Neural progenitor cell (in vitro differentiated cells): ENCODE data around the gene TUBG2. TPM values are rescaled to one million over a fixed set of nuclear protein-coding genes. Genes with fewer than 3 reads are reported as not detected.

Experiments used
- DNase-seq: peaks from one replicate; pipeline ENCODE4 v3.0.0-alpha.2; 2016; ENCODE audit warnings: low spot score
- H2AFZ ChIP-seq: fragments of 200-600 bp; sonication (generic); replicated peaks from 2 replicates; pipeline ENCODE4 v1.6.1; 2016; ENCODE audit warnings: antibody characterized with exemption
- H3F3A ChIP-seq: fragments of 200-600 bp; sonication (generic); 2 replicates; pipeline ENCODE4 v1.6.1; 2016; ENCODE audit warnings: antibody characterized with exemption, low read depth
- H3K27ac ChIP-seq: fragments of 200-600 bp; sonication (generic); 2 replicates; pipeline ENCODE4 v1.5.1; 2016; ENCODE audit warnings: mild to moderate bottlenecking
- H3K27me3 ChIP-seq: fragments of 200-600 bp; sonication (generic); 2 replicates; pipeline ENCODE4 v1.6.1; 2016; ENCODE audit warnings: mild to moderate bottlenecking, moderate library complexity
- H3K36me3 ChIP-seq: fragments of 200-600 bp; sonication (generic); 2 replicates; pipeline ENCODE4 v1.5.1; 2016
- H3K4me1 ChIP-seq: fragments of 200-600 bp; sonication (generic); 2 replicates; pipeline ENCODE4 v1.6.1; 2016; ENCODE audit warnings: mixed run types
- H3K4me2 ChIP-seq: fragments of 200-600 bp; sonication (generic); 2 replicates; pipeline ENCODE4 v1.6.1; 2016
- H3K4me3 ChIP-seq: fragments of 200-600 bp; sonication (generic); 2 replicates; pipeline ENCODE4 v1.5.1; 2016
- H3K79me2 ChIP-seq: fragments of 200-600 bp; sonication (generic); 2 replicates; pipeline ENCODE4 v1.6.1; 2016; ENCODE audit warnings: low read depth
- H3K9ac ChIP-seq: fragments of 200-600 bp; sonication (generic); 2 replicates; pipeline ENCODE4 v1.6.1; 2016
- H3K9me3 ChIP-seq: fragments of 200-600 bp; sonication (generic); 2 replicates; pipeline ENCODE4 v1.5.1; 2016; ENCODE audit warnings: low read depth
- H4K20me1 ChIP-seq: fragments of 200-600 bp; sonication (generic); 2 replicates; pipeline ENCODE4 v1.6.1; 2016; ENCODE audit warnings: low read depth
- H3K27ac Mint-ChIP-seq: 3 replicates; pipeline ENCODE4 v1.8.0; 2021; ENCODE audit warnings: mixed read lengths
- H3K27me3 Mint-ChIP-seq: 2 replicates; pipeline ENCODE4 v1.8.0; 2022; ENCODE audit warnings: low read depth, mild to moderate bottlenecking, inconsistent platforms, moderate library complexity, mixed read lengths; ENCODE audit not compliant: insufficient read depth
- H3K36me3 Mint-ChIP-seq: 3 replicates; pipeline ENCODE4 v1.8.0; 2021; ENCODE audit warnings: mixed read lengths
- H3K4me1 Mint-ChIP-seq: 3 replicates; pipeline ENCODE4 v1.8.0; 2021; ENCODE audit warnings: mixed read lengths
- H3K4me3 Mint-ChIP-seq: 3 replicates; pipeline ENCODE4 v1.8.0; 2021; ENCODE audit warnings: mild to moderate bottlenecking, moderate library complexity, mixed read lengths
- H3K9me3 Mint-ChIP-seq: 3 replicates; pipeline ENCODE4 v1.8.0; 2020; ENCODE audit warnings: mixed read lengths
- EZH2 ChIP-seq: fragments of 200-600 bp; sonication (generic); IDR thresholded peaks from 2 replicates; pipeline ENCODE4 v1.6.1; 2017; ENCODE audit warnings: antibody characterized with exemption, mild to moderate bottlenecking, moderate library complexity
- EZH2phosphoT487 ChIP-seq: fragments of 200-600 bp; sonication (generic); IDR thresholded peaks from 2 replicates; pipeline ENCODE4 v1.6.1; 2017; ENCODE audit warnings: antibody characterized with exemption
- total RNA-seq: library from RNA; depleted of rRNA; stranded (reverse); fragments of >200 nt; gene quantifications from 2 replicates; pipeline ENCODE4 v1.2.3, GENCODE V29; 2015; ENCODE audit warnings: low replicate concordance
- TF ChIP-seq, protein P1 (sequence below): fragments of 200-600 bp; sonication (generic); IDR thresholded peaks from 2 replicates; pipeline ENCODE4 v1.5.1; 2017; ENCODE audit warnings: antibody characterized with exemption, mild to moderate bottlenecking

The TUBG2 gene
- total RNA-seq, 1 donor from 2014 or later: 12.8 TPM

DNA sequence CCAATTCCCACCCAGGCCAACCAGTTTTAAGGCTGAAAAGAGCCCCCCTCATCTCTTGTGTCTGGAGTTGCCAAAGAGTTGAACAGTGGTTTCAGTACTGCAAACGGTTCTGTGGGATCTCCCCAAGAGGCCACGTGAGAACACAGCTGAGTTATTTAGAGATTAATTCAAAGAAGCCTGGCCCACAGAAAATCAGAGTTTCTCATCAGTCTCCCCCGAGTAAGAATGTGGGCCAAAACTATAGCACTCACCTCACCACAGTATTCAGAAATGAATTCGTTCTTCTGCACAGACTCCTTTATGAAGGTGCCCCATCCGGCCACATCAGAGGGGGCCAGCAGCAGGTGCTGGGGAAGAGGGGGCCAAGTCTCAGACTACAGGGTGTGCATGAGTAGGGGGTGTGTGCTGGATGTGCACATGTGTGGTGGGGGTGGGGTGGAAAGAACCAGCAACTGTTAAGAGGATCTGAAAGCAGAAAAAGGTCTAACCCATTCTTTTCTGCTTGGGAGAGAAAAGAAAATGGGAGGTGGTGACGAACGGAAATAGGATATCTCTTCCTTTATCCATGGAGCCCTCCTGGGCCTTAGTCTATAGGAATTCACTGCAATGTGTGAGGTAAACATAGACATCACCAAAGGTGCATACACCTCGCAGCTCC lies 45.9 kb downstream of the TUBG2 start:
- no peak overlapping the region for H3K4me3 Mint-ChIP-seq

DNA sequence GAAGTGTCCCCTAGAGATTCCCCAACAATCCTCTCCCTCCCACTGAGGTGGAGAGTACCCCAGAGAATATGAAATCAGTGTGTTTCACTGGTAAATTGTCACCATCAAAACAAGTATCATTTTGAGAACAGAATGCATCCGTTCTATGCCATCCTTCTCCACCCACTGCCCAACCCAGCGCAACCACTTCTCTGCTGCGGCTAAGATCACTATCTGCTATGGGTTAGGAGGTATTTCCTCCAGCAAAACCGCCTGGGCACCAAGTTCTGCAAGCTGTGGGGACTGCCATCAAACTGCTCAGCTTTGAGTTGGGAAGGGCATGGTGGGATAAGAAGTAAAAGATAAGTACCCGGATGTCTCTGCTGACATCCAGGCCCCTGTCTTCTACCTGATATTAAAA lies 47.6 kb downstream of the TUBG2 start:
- TF ChIP-seq, protein P1, sequence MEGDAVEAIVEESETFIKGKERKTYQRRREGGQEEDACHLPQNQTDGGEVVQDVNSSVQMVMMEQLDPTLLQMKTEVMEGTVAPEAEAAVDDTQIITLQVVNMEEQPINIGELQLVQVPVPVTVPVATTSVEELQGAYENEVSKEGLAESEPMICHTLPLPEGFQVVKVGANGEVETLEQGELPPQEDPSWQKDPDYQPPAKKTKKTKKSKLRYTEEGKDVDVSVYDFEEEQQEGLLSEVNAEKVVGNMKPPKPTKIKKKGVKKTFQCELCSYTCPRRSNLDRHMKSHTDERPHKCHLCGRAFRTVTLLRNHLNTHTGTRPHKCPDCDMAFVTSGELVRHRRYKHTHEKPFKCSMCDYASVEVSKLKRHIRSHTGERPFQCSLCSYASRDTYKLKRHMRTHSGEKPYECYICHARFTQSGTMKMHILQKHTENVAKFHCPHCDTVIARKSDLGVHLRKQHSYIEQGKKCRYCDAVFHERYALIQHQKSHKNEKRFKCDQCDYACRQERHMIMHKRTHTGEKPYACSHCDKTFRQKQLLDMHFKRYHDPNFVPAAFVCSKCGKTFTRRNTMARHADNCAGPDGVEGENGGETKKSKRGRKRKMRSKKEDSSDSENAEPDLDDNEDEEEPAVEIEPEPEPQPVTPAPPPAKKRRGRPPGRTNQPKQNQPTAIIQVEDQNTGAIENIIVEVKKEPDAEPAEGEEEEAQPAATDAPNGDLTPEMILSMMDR: no peak
- no peak for TF ChIP-seq EZH2phosphoT487
- TF ChIP-seq EZH2: no peak
- no peaks in the 10 kb centered on the region for H3K9me3 ChIP-seq
- H4K20me1 ChIP-seq: no peaks in the 10 kb centered on the region
- peaks cover 2% of the 10 kb centered on the region for H3F3A ChIP-seq
- Mint-ChIP-seq H3K9me3 (no peaks in the 10 kb centered on the region), H3K27me3 (peaks cover 6% of the 10 kb centered on the region), H3K27ac (no peak overlapping the region), H3K4me3 (no peak overlapping the region), H3K36me3 (peaks cover 33% of the 10 kb centered on the region), H3K4me1 (no peaks in the 10 kb centered on the region)
- no peak for DNase-seq
- H3K9ac ChIP-seq: no peak overlapping the region
- no peaks in the 10 kb centered on the region for H3K36me3 ChIP-seq
- H3K27me3 ChIP-seq: no peaks in the 10 kb centered on the region
- H2AFZ ChIP-seq: no peak overlapping the region
- no peak overlapping the region for H3K27ac ChIP-seq
- no peak overlapping the region for H3K4me3 ChIP-seq
- H3K4me1 ChIP-seq: no peaks in the 10 kb centered on the region
- no peaks in the 10 kb centered on the region for H3K79me2 ChIP-seq
- no peak overlapping the region for H3K4me2 ChIP-seq

More for the DNA sequence above, 45.9 kb downstream of the TUBG2 start:
- Histone ChIP-seq H2AFZ (no peak overlapping the region), H3K36me3 (no peaks in the 10 kb centered on the region), H3K4me3 (no peak overlapping the region), H3K27me3 (no peaks in the 10 kb centered on the region), H3K9me3 (no peaks in the 10 kb centered on the region), H3K9ac (no peak overlapping the region), H3K4me2 (no peak overlapping the region), H3K27ac (no peak overlapping the region), H3K79me2 (no peaks in the 10 kb centered on the region), H3F3A (peaks cover 4% of the 10 kb centered on the region), H4K20me1 (no peaks in the 10 kb centered on the region), H3K4me1 (peaks cover 8% of the 10 kb centered on the region)
- peaks cover 35% of the 10 kb centered on the region for H3K36me3 Mint-ChIP-seq
- peaks cover 4% of the 10 kb centered on the region for H3K27me3 Mint-ChIP-seq
- H3K9me3 Mint-ChIP-seq: no peaks in the 10 kb centered on the region
- no peak for DNase-seq
- peaks cover 3% of the 10 kb centered on the region for H3K4me1 Mint-ChIP-seq
- H3K27ac Mint-ChIP-seq: no peak overlapping the region
- TF ChIP-seq, protein P1: no peak
- TF ChIP-seq EZH2phosphoT487: no peak
- TF ChIP-seq EZH2: no peak

DNA sequence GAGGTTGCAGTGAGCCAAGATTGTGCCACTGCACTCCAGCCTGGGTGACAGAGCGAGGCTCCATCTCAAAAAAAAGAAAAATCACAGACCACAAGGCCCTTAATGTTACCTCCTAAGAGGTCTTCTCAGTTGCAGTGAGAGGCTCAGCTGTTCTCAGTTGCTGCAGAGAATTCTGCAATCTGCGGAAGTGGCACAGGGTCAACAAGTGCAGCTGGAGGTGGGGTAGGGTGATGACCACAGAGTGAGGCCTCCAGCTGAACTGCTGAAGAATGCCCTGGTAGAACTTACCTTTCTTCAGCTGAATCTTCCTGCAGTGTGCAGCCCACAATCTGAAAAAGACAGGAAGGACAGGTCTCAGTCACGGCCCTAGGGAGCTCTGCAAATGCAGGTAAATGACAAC lies 49.5 kb downstream of the TUBG2 start:
- Mint-ChIP-seq H3K4me3 (no peak overlapping the region), H3K27ac (no peak overlapping the region), H3K36me3 (peaks cover 30% of the 10 kb centered on the region), H3K4me1 (no peaks in the 10 kb centered on the region), H3K27me3 (peaks cover 2% of the 10 kb centered on the region), H3K9me3 (no peaks in the 10 kb centered on the region)
- no peaks in the 10 kb centered on the region for H4K20me1 ChIP-seq
- DNase-seq: no peak
- H3K79me2 ChIP-seq: no peaks in the 10 kb centered on the region
- no peak overlapping the region for H3K4me2 ChIP-seq
- H3K27me3 ChIP-seq: no peaks in the 10 kb centered on the region
- no peak overlapping the region for H3K27ac ChIP-seq
- H3K36me3 ChIP-seq: no peaks in the 10 kb centered on the region
- TF ChIP-seq EZH2phosphoT487 (no peak), EZH2 (no peak)
- TF ChIP-seq, protein P1: no peak
- no peak overlapping the region for H3K4me3 ChIP-seq
- H3K9ac ChIP-seq: no peak overlapping the region
- no peaks in the 10 kb centered on the region for H3K4me1 ChIP-seq
- H2AFZ ChIP-seq: no peak overlapping the region
- no peaks in the 10 kb centered on the region for H3F3A ChIP-seq
- no peaks in the 10 kb centered on the region for H3K9me3 ChIP-seq
